Smooth muscle cell (in vitro differentiated cells): Measurements from ENCODE around the gene ERI3. TPM values are rescaled to one million over a fixed set of nuclear protein-coding genes. Genes with fewer than 3 reads are reported as not detected.

Experiments used
- DNase-seq: peaks from one replicate; lab custom pipeline; 2025; ENCODE audit not compliant: unreplicated experiment; lab: John Stamatoyannopoulos, UW
- H2AFZ ChIP-seq: fragments of 200-600 bp; sonication (generic); 2 replicates; pipeline ENCODE4 v1.6.0; 2016; ENCODE audit warnings: antibody characterized with exemption, low read depth, mild to moderate bottlenecking
- H3F3A ChIP-seq: fragments of 200-600 bp; sonication (generic); 2 replicates; pipeline ENCODE4 v1.6.0; 2017; ENCODE audit warnings: antibody characterized with exemption, low read depth
- H3K27ac ChIP-seq: fragments of 200-600 bp; sonication (generic); 2 replicates; pipeline ENCODE4 v1.5.1; 2016; ENCODE audit warnings: low read depth, mild to moderate bottlenecking
- H3K27me3 ChIP-seq: fragments of 200-600 bp; sonication (generic); 2 replicates; pipeline ENCODE4 v1.6.1; 2016; ENCODE audit warnings: low read depth, mild to moderate bottlenecking
- H3K36me3 ChIP-seq: fragments of 200-600 bp; sonication (generic); 2 replicates; pipeline ENCODE4 v1.5.1; 2016; ENCODE audit warnings: low read depth
- H3K4me1 ChIP-seq: fragments of 200-600 bp; sonication (generic); 2 replicates; pipeline ENCODE4 v1.5.1; 2016; ENCODE audit warnings: low read depth
- H3K4me2 ChIP-seq: fragments of 200-600 bp; sonication (generic); 2 replicates; pipeline ENCODE4 v1.6.0; 2016; ENCODE audit warnings: mild to moderate bottlenecking
- H3K4me3 ChIP-seq: fragments of 200-600 bp; sonication (generic); 2 replicates; pipeline ENCODE4 v1.5.1; 2016; ENCODE audit warnings: mild to moderate bottlenecking
- H3K79me2 ChIP-seq: fragments of 200-600 bp; sonication (generic); 2 replicates; pipeline ENCODE4 v1.6.0; 2016; ENCODE audit warnings: low read depth, mild to moderate bottlenecking
- H3K9ac ChIP-seq: fragments of 200-600 bp; sonication (generic); 2 replicates; pipeline ENCODE4 v1.6.0; 2016; ENCODE audit warnings: low read depth
- H3K9me3 ChIP-seq: fragments of 200-600 bp; sonication (generic); replicated peaks from 2 replicates; pipeline ENCODE4 v1.5.1; 2016; ENCODE audit warnings: low read depth
- H4K20me1 ChIP-seq: fragments of 200-600 bp; sonication (generic); 2 replicates; pipeline ENCODE4 v1.6.0; 2016; ENCODE audit warnings: low read depth
- WGBS: methylation state at CpG from one replicate; pipeline ENCODE4 v1.1.7; 2016; ENCODE audit warnings: low lambda C conversion rate; 5-methylcytosine and 5-hydroxymethylcytosine counted together
- polyA plus RNA-seq: library from polyadenylated mRNA; unstranded; fragments of >200 nt; fragmentation: Nextera tagmentation; extraction: Ambion mirVana; gene quantifications from 2 replicates; pipeline ENCODE4 v1.2.1, GENCODE V29; 2016
- total RNA-seq: library from RNA; depleted of rRNA; stranded (reverse); fragments of >200 nt; gene quantifications from 2 replicates; pipeline ENCODE4 v1.2.3, GENCODE V29; 2014
- TF ChIP-seq, protein P1 (sequence below): fragments of 200-600 bp; sonication (generic); IDR thresholded peaks from 2 replicates; pipeline ENCODE4 v1.5.1; 2017; ENCODE audit warnings: borderline replicate concordance, mild to moderate bottlenecking, antibody characterized with exemption; ENCODE audit not compliant: insufficient read depth, poor library complexity, severe bottlenecking

ERI3 gene
- total and polyA plus RNA-seq, 2 experiments from 2014 or later, result 91.2 to 112 TPM

DNA sequence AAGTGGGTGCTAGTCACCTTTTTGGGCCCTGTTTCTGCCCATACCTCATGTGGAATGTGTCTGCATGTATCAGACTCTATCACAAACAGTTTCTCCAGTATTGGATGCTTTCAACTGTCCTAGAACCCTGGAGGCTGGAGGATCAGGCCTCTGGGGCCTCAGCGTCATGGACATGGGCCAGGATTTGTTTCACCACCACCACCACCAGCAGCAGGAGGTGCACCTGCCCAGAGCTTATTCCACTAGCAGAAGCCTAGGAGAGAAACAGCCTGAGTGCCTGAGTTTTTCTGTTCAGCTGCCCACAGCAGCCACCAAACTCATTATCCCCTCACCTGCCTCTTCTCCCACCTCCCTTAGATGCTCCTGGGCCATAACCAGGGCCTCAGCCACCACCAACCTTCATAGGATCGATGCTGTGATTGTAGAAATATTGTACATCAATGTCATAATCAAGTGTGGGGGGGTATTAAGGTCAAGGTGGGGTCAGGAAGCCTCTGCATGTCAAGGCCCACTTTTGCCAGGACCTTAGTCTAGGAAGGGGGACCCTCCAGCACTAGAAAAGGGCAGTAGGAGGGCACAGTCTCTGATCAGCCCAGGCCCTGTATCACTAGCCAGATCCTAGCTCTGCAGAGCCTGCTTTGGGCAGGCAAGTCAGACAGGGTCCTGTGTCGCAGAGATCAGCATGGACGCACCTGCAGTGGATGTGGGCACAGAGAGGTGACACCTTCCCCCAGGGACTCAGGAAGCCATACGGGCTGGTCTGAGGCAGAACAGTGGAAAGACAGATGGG is 132.5 kb downstream of the ERI3 start:
- Histone ChIP-seq H3K4me3 (no peak overlapping the region), H3K27ac (no peak overlapping the region), H4K20me1 (peaks cover 3% of the 10 kb centered on the region), H3K36me3 (no peaks in the 10 kb centered on the region), H3K4me2 (no peak overlapping the region), H3K4me1 (no peaks in the 10 kb centered on the region), H3K79me2 (no peaks in the 10 kb centered on the region), H3K9ac (no peak overlapping the region), H3K9me3 (no peaks in the 10 kb centered on the region), H3F3A (no peaks in the 10 kb centered on the region), H3K27me3 (no peaks in the 10 kb centered on the region), H2AFZ (no peak overlapping the region)
- DNase-seq, result no peak
- 96% methylated on average over 5 of the region's 5 CpGs for WGBS
- TF ChIP-seq, protein P1, sequence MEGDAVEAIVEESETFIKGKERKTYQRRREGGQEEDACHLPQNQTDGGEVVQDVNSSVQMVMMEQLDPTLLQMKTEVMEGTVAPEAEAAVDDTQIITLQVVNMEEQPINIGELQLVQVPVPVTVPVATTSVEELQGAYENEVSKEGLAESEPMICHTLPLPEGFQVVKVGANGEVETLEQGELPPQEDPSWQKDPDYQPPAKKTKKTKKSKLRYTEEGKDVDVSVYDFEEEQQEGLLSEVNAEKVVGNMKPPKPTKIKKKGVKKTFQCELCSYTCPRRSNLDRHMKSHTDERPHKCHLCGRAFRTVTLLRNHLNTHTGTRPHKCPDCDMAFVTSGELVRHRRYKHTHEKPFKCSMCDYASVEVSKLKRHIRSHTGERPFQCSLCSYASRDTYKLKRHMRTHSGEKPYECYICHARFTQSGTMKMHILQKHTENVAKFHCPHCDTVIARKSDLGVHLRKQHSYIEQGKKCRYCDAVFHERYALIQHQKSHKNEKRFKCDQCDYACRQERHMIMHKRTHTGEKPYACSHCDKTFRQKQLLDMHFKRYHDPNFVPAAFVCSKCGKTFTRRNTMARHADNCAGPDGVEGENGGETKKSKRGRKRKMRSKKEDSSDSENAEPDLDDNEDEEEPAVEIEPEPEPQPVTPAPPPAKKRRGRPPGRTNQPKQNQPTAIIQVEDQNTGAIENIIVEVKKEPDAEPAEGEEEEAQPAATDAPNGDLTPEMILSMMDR, result no peak

DNA sequence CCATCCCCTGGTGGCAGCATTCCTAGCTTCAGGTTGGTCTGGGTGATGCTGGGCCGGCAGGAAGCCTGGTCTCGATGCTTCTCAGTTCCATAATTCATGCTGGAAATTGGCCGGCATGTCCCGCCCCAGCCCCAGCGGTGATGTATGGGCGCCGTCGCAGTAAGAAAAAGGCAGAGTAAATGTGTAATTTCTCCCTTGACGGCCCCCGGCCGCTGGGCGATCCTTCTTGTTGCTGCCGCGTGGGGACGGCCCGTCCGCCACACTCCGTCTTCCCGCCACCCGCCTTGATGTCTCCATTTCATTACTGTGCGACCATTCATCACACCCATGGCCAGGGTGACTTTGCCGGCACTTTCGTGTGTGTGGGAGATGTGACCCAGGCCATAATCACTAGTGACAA is 133.3 kb downstream of the ERI3 start:
- Histone ChIP-seq H3K4me1 (no peaks in the 10 kb centered on the region), H3K9ac (no peak overlapping the region), H3K79me2 (no peaks in the 10 kb centered on the region), H4K20me1 (peaks cover 3% of the 10 kb centered on the region), H3K9me3 (no peaks in the 10 kb centered on the region), H2AFZ (no peak overlapping the region), H3K4me3 (no peak overlapping the region), H3K27me3 (no peaks in the 10 kb centered on the region), H3K36me3 (no peaks in the 10 kb centered on the region), H3K4me2 (no peak overlapping the region), H3K27ac (no peak overlapping the region), H3F3A (no peaks in the 10 kb centered on the region)
- DNase-seq, result no peak
- TF ChIP-seq, protein P1, result no peak
- WGBS, result 97% methylated on average over 23 of the region's 23 CpGs

DNA sequence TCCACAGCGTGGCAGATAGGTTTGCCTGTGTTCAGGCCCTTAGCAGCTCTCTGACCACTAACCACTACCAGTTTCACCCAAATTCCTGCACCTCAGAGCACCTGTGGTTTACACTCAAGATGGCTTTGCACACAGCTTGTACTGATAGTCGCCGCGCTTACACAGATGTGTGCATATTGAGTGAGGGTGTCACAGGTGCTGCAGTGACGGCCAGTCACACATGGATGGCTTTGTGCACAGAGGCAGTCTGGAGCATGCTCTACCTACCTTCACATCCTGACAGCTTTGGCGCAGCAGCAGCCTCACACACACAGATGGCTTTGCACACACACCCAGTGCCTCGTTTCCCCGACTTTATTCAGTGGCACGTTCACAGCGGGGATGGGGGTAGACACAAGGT is 134.3 kb downstream of the ERI3 start:
- Histone ChIP-seq H3F3A (no peaks in the 10 kb centered on the region), H4K20me1 (peaks cover 3% of the 10 kb centered on the region), H3K4me1 (no peaks in the 10 kb centered on the region), H3K36me3 (no peaks in the 10 kb centered on the region), H3K27ac (no peak overlapping the region), H3K27me3 (no peaks in the 10 kb centered on the region), H3K4me2 (no peak overlapping the region), H3K79me2 (no peaks in the 10 kb centered on the region), H3K9me3 (no peaks in the 10 kb centered on the region), H3K4me3 (no peak overlapping the region), H2AFZ (no peak overlapping the region), H3K9ac (no peak overlapping the region)
- TF ChIP-seq, protein P1, result no peak
- no peak for DNase-seq
- 93% methylated on average over 10 of the region's 10 CpGs for WGBS
